Activated naive CD8-positive, alpha-beta T cell treated with anti-CD3 and anti-CD28 coated beads, Interleukin-2, amount 50 U/mL, for 24 hours (primary cell): ENCODE results near the gene LDLRAD3.

Experiments used
- ATAC-seq: fragments of 150-1000 bp; cut with Tn5 transposase; one replicate; pipeline ENCODE4 v1.10.0; 2021
- DNase-seq: peaks from one replicate; pipeline ENCODE4 v3.0.0; 2021
- H3K27ac Mint-ChIP-seq: one replicate; pipeline ENCODE4 v1.8.0; 2021; ENCODE audit warnings: mild to moderate bottlenecking, mixed read lengths
- H3K27me3 Mint-ChIP-seq: one replicate; pipeline ENCODE4 v1.8.0; 2021; ENCODE audit warnings: mixed read lengths
- H3K36me3 Mint-ChIP-seq: one replicate; pipeline ENCODE4 v1.8.0; 2021; ENCODE audit warnings: low read depth, mixed read lengths
- H3K4me1 Mint-ChIP-seq: one replicate; pipeline ENCODE4 v1.8.0; 2021; ENCODE audit warnings: mixed read lengths
- H3K4me3 Mint-ChIP-seq: one replicate; pipeline ENCODE4 v1.8.0; 2021; ENCODE audit warnings: mild to moderate bottlenecking, moderate library complexity, mixed read lengths
- H3K9me3 Mint-ChIP-seq: one replicate; pipeline ENCODE4 v1.8.0; 2021; ENCODE audit warnings: mixed read lengths

LDLRAD3 gene

GRCh38 chr11:36118084-36118483 lies 174.2 kb downstream of the LDLRAD3 start:
- Mint-ChIP-seq H3K27me3 (peaks cover 2% of the 10 kb centered on the region), H3K9me3 (peaks cover 4% of the 10 kb centered on the region), H3K27ac (no peak overlapping the region), H3K4me3 (no peak overlapping the region), H3K36me3 (no peaks in the 10 kb centered on the region), H3K4me1 (no peaks in the 10 kb centered on the region)
- DNase-seq: no peak
- no peak for ATAC-seq

- no peak for ATAC-seq
- H3K27me3 Mint-ChIP-seq: peaks cover 2% of the 10 kb centered on the region
Measured at GRCh38 chr11:36119300-36119699, 175.4 kb downstream of the LDLRAD3 start.

GRCh38 chr11:36121054-36121453 lies 177.2 kb downstream of the LDLRAD3 start:
- DNase-seq (no peak), ATAC-seq (no peak)
- Mint-ChIP-seq H3K27ac (no peak overlapping the region), H3K9me3 (no peaks in the 10 kb centered on the region), H3K4me1 (no peaks in the 10 kb centered on the region), H3K27me3 (peaks cover 2% of the 10 kb centered on the region), H3K4me3 (no peak overlapping the region), H3K36me3 (no peaks in the 10 kb centered on the region)

More at GRCh38 chr11:36119300-36119699, 175.4 kb downstream of the LDLRAD3 start:
- Mint-ChIP-seq H3K4me3 (no peak overlapping the region), H3K36me3 (no peaks in the 10 kb centered on the region), H3K4me1 (no peaks in the 10 kb centered on the region), H3K27ac (no peak overlapping the region), H3K9me3 (peaks cover 4% of the 10 kb centered on the region)
- DNase-seq: no peak

DNA sequence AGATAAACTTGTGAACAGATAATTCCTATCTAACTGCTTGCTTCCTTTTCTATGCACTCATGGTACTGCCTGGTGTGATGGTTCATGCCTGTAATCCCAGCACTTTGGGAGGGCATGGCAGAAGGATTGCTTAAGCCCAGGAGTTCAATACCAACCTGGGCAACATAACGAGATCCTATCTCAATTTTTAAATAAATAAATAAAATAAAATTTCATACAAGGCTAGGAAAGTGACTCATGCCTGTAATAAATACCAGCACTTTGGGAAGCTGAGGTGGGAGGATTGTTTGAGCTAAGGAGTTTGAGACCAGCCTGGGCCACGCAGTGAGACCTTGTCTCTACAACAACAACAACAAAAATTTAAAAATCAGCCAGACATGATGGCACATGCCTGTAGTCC lies 178.8 kb downstream of the LDLRAD3 start:
- no peak for DNase-seq
- H3K27me3 Mint-ChIP-seq: peaks cover 4% of the 10 kb centered on the region
- ATAC-seq: no peak

DNA sequence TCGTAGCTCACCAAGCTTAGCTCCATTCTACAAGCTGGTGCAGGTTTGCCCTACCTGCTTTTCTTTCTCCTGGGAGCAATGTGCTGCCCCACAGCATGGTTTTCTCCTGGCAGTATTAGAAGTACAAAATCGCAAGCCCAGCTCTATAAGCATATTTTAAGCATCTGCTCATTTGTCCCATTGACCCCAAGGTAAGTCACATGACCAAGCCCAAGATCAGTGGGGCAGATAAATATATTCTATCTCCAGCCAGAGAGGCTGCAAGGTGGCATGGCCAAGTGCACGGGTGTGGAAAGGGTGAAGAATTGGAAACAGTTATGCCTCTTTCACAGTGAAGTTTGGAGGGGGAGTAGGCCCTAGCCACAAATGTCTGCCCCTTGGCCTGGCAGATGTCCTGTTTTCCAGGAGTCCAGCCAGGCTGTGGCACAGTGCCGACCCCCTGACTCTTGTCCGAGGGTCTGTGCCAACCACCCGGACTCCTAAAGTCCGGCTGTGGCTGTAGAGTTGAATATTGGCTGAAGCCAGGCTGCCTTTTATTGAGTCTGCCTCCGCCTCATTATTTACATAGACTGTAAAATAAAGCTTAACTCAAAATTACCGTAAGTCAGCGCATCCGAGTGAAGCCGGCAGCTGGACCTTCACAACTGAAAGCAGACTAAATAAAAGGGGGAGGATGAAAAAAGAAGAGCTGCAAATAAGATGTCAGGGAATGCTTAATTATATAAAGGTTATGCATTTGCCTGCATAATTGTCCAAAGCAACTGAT lies 179.7 kb downstream of the LDLRAD3 start:
- Mint-ChIP-seq H3K36me3 (no peaks in the 10 kb centered on the region), H3K9me3 (no peaks in the 10 kb centered on the region), H3K4me1 (no peaks in the 10 kb centered on the region), H3K27me3 (peaks cover 4% of the 10 kb centered on the region), H3K27ac (no peak overlapping the region), H3K4me3 (no peak overlapping the region)
- ATAC-seq (no peak), DNase-seq (no peak)

More for the DNA sequence above, 178.8 kb downstream of the LDLRAD3 start:
- H3K9me3 Mint-ChIP-seq: no peaks in the 10 kb centered on the region
- H3K36me3 Mint-ChIP-seq: no peaks in the 10 kb centered on the region
- no peak overlapping the region for H3K4me3 Mint-ChIP-seq
- H3K27ac Mint-ChIP-seq: no peak overlapping the region
- no peaks in the 10 kb centered on the region for H3K4me1 Mint-ChIP-seq

DNA sequence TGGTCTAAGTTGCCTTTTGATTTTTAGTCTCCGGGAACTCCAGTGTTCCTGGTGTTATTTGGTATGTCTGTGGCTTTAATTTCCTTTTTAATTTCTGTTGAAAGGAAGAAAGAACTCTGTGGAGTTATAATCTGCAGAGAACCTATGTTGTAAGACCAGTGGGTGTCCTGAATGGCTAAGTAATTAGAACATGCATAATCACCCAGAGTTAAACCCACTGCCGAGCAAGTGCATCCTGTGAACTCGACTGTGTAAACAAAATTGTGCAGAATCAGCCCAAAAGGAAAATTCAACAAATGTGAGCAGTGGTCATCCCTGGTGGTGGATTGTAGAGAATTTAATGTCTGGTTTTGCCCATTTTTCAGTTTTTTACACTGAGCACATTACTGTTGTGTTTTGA lies 182.8 kb downstream of the LDLRAD3 start:
- Mint-ChIP-seq H3K4me1 (no peaks in the 10 kb centered on the region), H3K9me3 (no peaks in the 10 kb centered on the region), H3K4me3 (no peak overlapping the region), H3K27ac (no peak overlapping the region), H3K27me3 (peaks cover 5% of the 10 kb centered on the region), H3K36me3 (no peaks in the 10 kb centered on the region)
- DNase-seq (no peak), ATAC-seq (no peak)

DNA sequence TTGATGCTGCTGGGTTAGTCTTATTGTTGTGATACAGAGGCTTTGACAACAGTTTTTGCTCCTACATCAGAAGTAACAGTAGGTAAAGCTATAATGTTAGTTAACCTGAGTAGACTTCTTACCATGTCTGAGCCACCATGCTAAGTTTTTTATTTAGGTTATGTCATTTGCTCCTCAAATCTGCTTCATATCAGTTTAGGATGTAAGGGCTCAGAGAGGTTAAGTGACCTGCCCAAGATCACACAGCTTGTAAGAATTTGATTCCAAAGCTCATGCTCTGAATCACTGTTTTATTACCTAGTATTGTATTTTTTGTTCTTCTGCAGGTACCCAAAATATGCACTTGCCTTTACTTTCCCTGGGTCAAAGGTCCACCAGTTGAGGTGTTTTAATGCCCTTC lies 183.7 kb downstream of the LDLRAD3 start:
- no peak for ATAC-seq
- peaks cover 5% of the 10 kb centered on the region for H3K27me3 Mint-ChIP-seq
- no peak for DNase-seq
- no peak overlapping the region for H3K4me3 Mint-ChIP-seq
- H3K27ac Mint-ChIP-seq: no peak overlapping the region
- no peaks in the 10 kb centered on the region for H3K4me1 Mint-ChIP-seq
- H3K9me3 Mint-ChIP-seq: no peaks in the 10 kb centered on the region
- no peaks in the 10 kb centered on the region for H3K36me3 Mint-ChIP-seq

- no peaks in the 10 kb centered on the region for H3K9me3 Mint-ChIP-seq
- H3K27me3 Mint-ChIP-seq: peaks cover 5% of the 10 kb centered on the region
- no peaks in the 10 kb centered on the region for H3K36me3 Mint-ChIP-seq
- no peak overlapping the region for H3K27ac Mint-ChIP-seq
- no peak overlapping the region for H3K4me3 Mint-ChIP-seq
- H3K4me1 Mint-ChIP-seq: no peaks in the 10 kb centered on the region
- ATAC-seq: no peak
- no peak for DNase-seq
Measured at GRCh38 chr11:36129955-36130354, 186.1 kb downstream of the LDLRAD3 start.

- H3K4me3 Mint-ChIP-seq: no peak overlapping the region
- peaks cover 5% of the 10 kb centered on the region for H3K27me3 Mint-ChIP-seq
- no peak for ATAC-seq
- H3K27ac Mint-ChIP-seq: no peak overlapping the region
- no peaks in the 10 kb centered on the region for H3K9me3 Mint-ChIP-seq
- no peak for DNase-seq
- H3K36me3 Mint-ChIP-seq: no peaks in the 10 kb centered on the region
- H3K4me1 Mint-ChIP-seq: no peaks in the 10 kb centered on the region
Measured at GRCh38 chr11:36130401-36130800, 186.5 kb downstream of the LDLRAD3 start.

DNA sequence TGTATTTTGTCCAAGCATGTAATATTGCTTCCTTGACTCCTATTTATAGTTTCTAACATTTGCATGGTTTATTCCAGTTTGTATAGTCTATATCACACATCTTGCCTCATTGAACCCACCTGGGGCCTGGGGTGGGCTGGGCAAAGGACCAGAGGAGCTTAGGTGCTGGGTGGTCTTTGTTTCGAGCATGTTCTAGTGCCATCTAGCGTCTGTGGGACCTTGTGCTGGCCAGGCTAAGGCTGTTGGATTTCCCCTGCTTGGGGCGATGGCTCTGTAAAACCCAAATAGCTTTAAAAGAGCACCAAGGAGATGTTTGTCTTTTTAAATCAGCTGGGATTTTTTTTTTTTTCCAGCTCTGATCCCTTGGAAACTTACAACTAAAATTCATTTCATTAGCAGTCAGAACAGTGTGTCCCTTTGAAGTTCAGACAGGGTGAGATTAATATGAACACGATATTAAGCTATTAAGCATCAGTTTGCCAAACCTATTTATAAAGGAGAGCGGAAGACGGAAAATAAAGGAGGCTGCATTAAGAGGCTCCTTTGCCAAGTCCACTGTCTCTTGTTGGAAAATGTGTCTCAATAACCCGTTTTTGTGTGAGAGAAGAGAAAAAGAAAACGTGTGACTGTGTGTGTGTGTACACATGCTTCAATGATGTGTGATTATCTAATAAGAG lies 188.0 kb downstream of the LDLRAD3 start:
- H3K27ac Mint-ChIP-seq: no peak overlapping the region
- no peak overlapping the region for H3K4me3 Mint-ChIP-seq
- H3K4me1 Mint-ChIP-seq: no peaks in the 10 kb centered on the region
- DNase-seq: peak; percentile 14
- ATAC-seq: no peak
- H3K27me3 Mint-ChIP-seq: peaks cover 3% of the 10 kb centered on the region
- H3K36me3 Mint-ChIP-seq: no peaks in the 10 kb centered on the region
- no peaks in the 10 kb centered on the region for H3K9me3 Mint-ChIP-seq

- H3K27ac Mint-ChIP-seq: no peak overlapping the region
- peaks cover 3% of the 10 kb centered on the region for H3K27me3 Mint-ChIP-seq
- H3K36me3 Mint-ChIP-seq: no peaks in the 10 kb centered on the region
- DNase-seq: no peak
- H3K4me3 Mint-ChIP-seq: no peak overlapping the region
- H3K4me1 Mint-ChIP-seq: no peaks in the 10 kb centered on the region
- no peaks in the 10 kb centered on the region for H3K9me3 Mint-ChIP-seq
- ATAC-seq: no peak
Measured at GRCh38 chr11:36132940-36133339, 189.1 kb downstream of the LDLRAD3 start.

- H3K27me3 Mint-ChIP-seq: peaks cover 2% of the 10 kb centered on the region
- no peak overlapping the region for H3K27ac Mint-ChIP-seq
- no peaks in the 10 kb centered on the region for H3K4me1 Mint-ChIP-seq
- no peak for ATAC-seq
- H3K36me3 Mint-ChIP-seq: no peaks in the 10 kb centered on the region
- DNase-seq: no peak
- H3K4me3 Mint-ChIP-seq: no peak overlapping the region
- H3K9me3 Mint-ChIP-seq: no peaks in the 10 kb centered on the region
Measured at GRCh38 chr11:36135076-36135475, 191.2 kb downstream of the LDLRAD3 start.

DNA sequence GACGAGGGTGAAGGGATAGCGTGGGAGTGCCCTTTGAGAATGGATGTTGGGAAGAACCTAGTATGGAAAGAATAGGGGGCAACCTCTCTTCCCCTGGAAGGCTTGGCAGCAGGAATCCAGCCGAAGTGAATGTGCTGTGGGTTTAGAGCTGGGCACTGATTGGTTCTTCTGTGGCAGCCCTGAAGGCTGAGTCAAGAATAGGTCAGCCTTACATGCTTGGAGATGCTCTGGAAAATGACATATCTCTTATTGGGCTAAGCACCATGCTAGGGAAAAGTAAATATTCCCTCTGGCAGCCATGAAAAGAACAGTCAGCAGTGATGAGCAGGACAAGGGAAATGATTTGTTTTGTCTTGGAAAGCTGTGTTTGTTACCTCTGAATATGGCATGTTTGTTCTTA lies 195.9 kb downstream of the LDLRAD3 start:
- H3K27me3 Mint-ChIP-seq: no peaks in the 10 kb centered on the region
- H3K9me3 Mint-ChIP-seq: no peaks in the 10 kb centered on the region
- H3K27ac Mint-ChIP-seq: no peak overlapping the region
- no peak for ATAC-seq
- no peak for DNase-seq
- no peak overlapping the region for H3K4me3 Mint-ChIP-seq
- H3K4me1 Mint-ChIP-seq: no peaks in the 10 kb centered on the region
- H3K36me3 Mint-ChIP-seq: no peaks in the 10 kb centered on the region

- Mint-ChIP-seq H3K27me3 (no peaks in the 10 kb centered on the region), H3K4me3 (no peak overlapping the region), H3K4me1 (no peaks in the 10 kb centered on the region), H3K9me3 (no peaks in the 10 kb centered on the region), H3K36me3 (no peaks in the 10 kb centered on the region), H3K27ac (no peak overlapping the region)
- DNase-seq: no peak
- no peak for ATAC-seq
Measured at GRCh38 chr11:36141196-36141953, 197.5 kb downstream of the LDLRAD3 start.

- no peaks in the 10 kb centered on the region for H3K27me3 Mint-ChIP-seq
- no peaks in the 10 kb centered on the region for H3K36me3 Mint-ChIP-seq
- H3K4me3 Mint-ChIP-seq: no peak overlapping the region
- no peaks in the 10 kb centered on the region for H3K9me3 Mint-ChIP-seq
- DNase-seq (no peak), ATAC-seq (no peak)
- no peak overlapping the region for H3K27ac Mint-ChIP-seq
- H3K4me1 Mint-ChIP-seq: no peaks in the 10 kb centered on the region
Measured at GRCh38 chr11:36141956-36142355, 198.1 kb downstream of the LDLRAD3 start.
